HUES64 (cell line): ENCODE data around the gene ATP5F1B.

Source experiments
- H3K27ac ChIP-seq: 2 replicates; pipeline ENCODE4 v1.7.0; 2013; ENCODE audit warnings: low read depth, low read length, inconsistent platforms
- H3K27me3 ChIP-seq: 2 replicates; pipeline ENCODE4 v1.6.1; 2013; ENCODE audit warnings: mild to moderate bottlenecking, low read length; ENCODE audit not compliant: insufficient read depth
- H3K36me3 ChIP-seq: 2 replicates; pipeline ENCODE4 v1.6.1; 2013; ENCODE audit warnings: mild to moderate bottlenecking, low read length; ENCODE audit not compliant: insufficient read depth
- H3K4me1 ChIP-seq: 2 replicates; pipeline ENCODE4 v1.6.1; 2013; ENCODE audit warnings: mild to moderate bottlenecking, low read length, moderate library complexity; ENCODE audit not compliant: insufficient read depth
- H3K4me3 ChIP-seq: 2 replicates; pipeline ENCODE4 v1.5.1; 2013; ENCODE audit warnings: mild to moderate bottlenecking, low read length, moderate library complexity
- H3K9ac ChIP-seq: 2 replicates; pipeline ENCODE4 v1.6.1; 2013; ENCODE audit warnings: mild to moderate bottlenecking, low read depth, low read length
- H3K9me3 ChIP-seq: 2 replicates; pipeline ENCODE4 v1.6.1; 2013; ENCODE audit warnings: low read depth, low read length; ENCODE audit not compliant: insufficient read depth
- WGBS: fragments of 150-250, 120-280 bp; methylation state at CpG from one replicate; pipeline ENCODE4 v1.1.7; 2013; ENCODE audit warnings: missing lambda C conversion rate; 5-methylcytosine and 5-hydroxymethylcytosine counted together

Gene ATP5F1B

GRCh38 chr12:56644654-56645053 lies 1.1 kb downstream of the ATP5F1B start:
- Histone ChIP-seq H3K27ac (no peak overlapping the region), H3K36me3 (peaks cover 54% of the 10 kb centered on the region), H3K27me3 (no peaks in the 10 kb centered on the region), H3K4me3 (peak overlapping the region; percentile 89), H3K9me3 (no peaks in the 10 kb centered on the region), H3K4me1 (peaks cover 7% of the 10 kb centered on the region), H3K9ac (peak overlapping the region; percentile 92)
- 58% methylated on average over 4 of the region's 4 CpGs for WGBS

- no peak overlapping the region for H3K9ac ChIP-seq
- no peak overlapping the region for H3K27ac ChIP-seq
- WGBS, result 97% methylated on average over 6 of the region's 6 CpGs
- peaks cover 80% of the 10 kb centered on the region for H3K36me3 ChIP-seq
- H3K4me1 ChIP-seq, result peaks cover 10% of the 10 kb centered on the region
- H3K27me3 ChIP-seq, result no peaks in the 10 kb centered on the region
- H3K4me3 ChIP-seq, result no peak overlapping the region
- no peaks in the 10 kb centered on the region for H3K9me3 ChIP-seq
Measured at GRCh38 chr12:56641219-56641618, 4.6 kb downstream of the ATP5F1B start.

GRCh38 chr12:56637621-56638020 lies 8.2 kb downstream of the ATP5F1B start:
- Histone ChIP-seq H3K4me3 (no peak overlapping the region), H3K9me3 (no peaks in the 10 kb centered on the region), H3K36me3 (peaks cover 56% of the 10 kb centered on the region), H3K4me1 (peaks cover 18% of the 10 kb centered on the region), H3K27me3 (no peaks in the 10 kb centered on the region), H3K27ac (no peak overlapping the region; the same call in 1 of the 2 replicates), H3K9ac (no peak overlapping the region)
- 76% methylated on average over 2 of the region's 2 CpGs for WGBS

- 7% methylated on average over 12 of the region's 12 CpGs for WGBS
- H3K27me3 ChIP-seq, result no peaks in the 10 kb centered on the region
- peaks cover 48% of the 10 kb centered on the region for H3K36me3 ChIP-seq
- peak overlapping the region; percentile 80 for H3K4me3 ChIP-seq
- H3K9me3 ChIP-seq, result no peaks in the 10 kb centered on the region
- H3K27ac ChIP-seq, result peak overlapping the region; percentile 76; the same call in 1 of the 2 replicates
- H3K9ac ChIP-seq, result 0 out of 2 replicates have a peak overlapping the region, but pooled peaks have one; percentile 1
- peaks cover 24% of the 10 kb centered on the region for H3K4me1 ChIP-seq
Measured at GRCh38 chr12:56636675-56637540, 8.9 kb downstream of the ATP5F1B start.

GRCh38 chr12:56635806-56636674 lies 9.7 kb downstream of the ATP5F1B start:
- WGBS, result 2% methylated on average over 20 of the region's 20 CpGs
- Histone ChIP-seq H3K27me3 (no peaks in the 10 kb centered on the region), H3K9me3 (no peaks in the 10 kb centered on the region), H3K4me3 (peak overlapping the region; percentile 80), H3K4me1 (peaks cover 30% of the 10 kb centered on the region), H3K27ac (peak overlapping the region; percentile 76; the same call in 1 of the 2 replicates), H3K36me3 (peaks cover 40% of the 10 kb centered on the region), H3K9ac (peak overlapping the region; percentile 54; the same call in 1 of the 2 replicates)

GRCh38 chr12:56634837-56635791 lies 10.7 kb downstream of the ATP5F1B start:
- Histone ChIP-seq H3K9ac (peak overlapping the region; percentile 61), H3K36me3 (peaks cover 31% of the 10 kb centered on the region), H3K27me3 (no peaks in the 10 kb centered on the region), H3K27ac (peak overlapping the region; percentile 76; the same call in 1 of the 2 replicates), H3K4me3 (peak overlapping the region; percentile 80), H3K4me1 (peaks cover 35% of the 10 kb centered on the region), H3K9me3 (no peaks in the 10 kb centered on the region)
- WGBS, result 1% methylated on average over 47 of the region's 47 CpGs

GRCh38 chr12:56634242-56634836 lies 11.4 kb downstream of the ATP5F1B start:
- Histone ChIP-seq H3K36me3 (peaks cover 23% of the 10 kb centered on the region), H3K9ac (peak overlapping the region; percentile 61), H3K4me3 (peak overlapping the region; percentile 80), H3K27ac (peak overlapping the region; percentile 36; the same call in 1 of the 2 replicates), H3K27me3 (no peaks in the 10 kb centered on the region), H3K4me1 (peaks cover 35% of the 10 kb centered on the region), H3K9me3 (no peaks in the 10 kb centered on the region)
- under 1% methylated on average over 23 of the region's 27 CpGs for WGBS

- peak overlapping the region; percentile 36; the same call in 1 of the 2 replicates for H3K27ac ChIP-seq
- peak overlapping the region; percentile 80 for H3K4me3 ChIP-seq
- H3K9ac ChIP-seq, result no peak overlapping the region
- H3K9me3 ChIP-seq, result no peaks in the 10 kb centered on the region
- peaks cover 35% of the 10 kb centered on the region for H3K4me1 ChIP-seq
- no peaks in the 10 kb centered on the region for H3K27me3 ChIP-seq
- peaks cover 16% of the 10 kb centered on the region for H3K36me3 ChIP-seq
- WGBS, result 36% methylated on average over 12 of the region's 12 CpGs
Measured at GRCh38 chr12:56633468-56634241, 12.1 kb downstream of the ATP5F1B start.

GRCh38 chr12:56632701-56633467 lies 12.9 kb downstream of the ATP5F1B start:
- no peak overlapping the region for H3K9ac ChIP-seq
- peak overlapping the region; percentile 40 for H3K4me3 ChIP-seq
- H3K27me3 ChIP-seq, result no peaks in the 10 kb centered on the region
- peaks cover 8% of the 10 kb centered on the region for H3K36me3 ChIP-seq
- H3K4me1 ChIP-seq, result peaks cover 41% of the 10 kb centered on the region
- WGBS, result 67% methylated on average over 3 of the region's 4 CpGs
- H3K27ac ChIP-seq, result no peak overlapping the region
- H3K9me3 ChIP-seq, result no peaks in the 10 kb centered on the region
